Naive thymus-derived CD8-positive, alpha-beta T cell (primary cell): ENCODE measurements around the gene TNFRSF4. TPM values are rescaled to one million over a fixed set of nuclear protein-coding genes. Genes with fewer than 3 reads are reported as not detected.
A peak's percentile ranks its signal among the peaks of the same experiment; 100 is the strongest.
"Not testable (repeated sequence)": the region's sequence is repeated elsewhere in the genome, so short reads cannot be mapped to it uniquely, and the experiment has no call there.

Experiments used
- ATAC-seq, 2 donors: fragments of 150-1000 bp; cut with Tn5 transposase in 1 of 2; sonication (Bioruptor Pico), chemical (Tn5 transposase) in 1 of 2; 1 replicate in 1 of 2; 2 replicates in 1 of 2; pipeline ENCODE4 v1.10.0; 2021; ENCODE audit warnings: mild to moderate bottlenecking in 2 of 2, moderate library complexity in 2 of 2
- POLR2A ChIA-PET: fragments of 350-600 bp; sonication (Branson Sonifier 250); formaldehyde crosslinking; loops from one replicate; lab custom pipeline; 2021; ENCODE audit warnings: antibody characterized with exemption; lab: Charles Lee
- DNase-seq, 10 donors: peaks; one replicate each; pipeline versions ENCODE4 v3.0.0 to v3.0.0-alpha.2; 2020 to 2022
- H3K27ac Mint-ChIP-seq, 10 donors: one replicate each; pipeline ENCODE4 v1.8.0; 2020 to 2022; ENCODE audit warnings: mild to moderate bottlenecking in 10 of 10, mixed read lengths in 10 of 10, moderate library complexity in 4 of 10, inconsistent platforms in 1 of 10
- H3K27me3 Mint-ChIP-seq, 5 donors: one replicate each; pipeline ENCODE4 v1.8.0; 2021 to 2022; ENCODE audit warnings: mixed read lengths in 5 of 5
- H3K36me3 Mint-ChIP-seq, 3 donors: one replicate each; pipeline ENCODE4 v1.8.0; 2020 to 2022; ENCODE audit warnings: mixed read lengths in 3 of 3, mild to moderate bottlenecking in 2 of 3, inconsistent platforms in 1 of 3
- H3K4me1 Mint-ChIP-seq, 4 donors: one replicate each; pipeline ENCODE4 v1.8.0; 2021 to 2022; ENCODE audit warnings: mixed read lengths in 4 of 4
- H3K4me3 Mint-ChIP-seq, 10 donors: one replicate each; pipeline ENCODE4 v1.8.0; 2020 to 2022; ENCODE audit warnings: mild to moderate bottlenecking in 10 of 10, mixed read lengths in 10 of 10, moderate library complexity in 6 of 10, inconsistent platforms in 1 of 10
- H3K9me3 Mint-ChIP-seq, 9 donors: one replicate each; pipeline ENCODE4 v1.8.0; 2020 to 2022; ENCODE audit warnings: mixed read lengths in 9 of 9, mild to moderate bottlenecking in 3 of 9, inconsistent platforms in 1 of 9, moderate library complexity in 1 of 9
- polyA plus RNA-seq, 3 donors: library from polyadenylated mRNA; unstranded; fragments of 300-500 nt; fragmentation: Illumina TruSeq; gene quantifications; one replicate each; pipeline ENCODE4 v1.2.3, GENCODE V29; 2021
- total RNA-seq, 8 experiments: library from RNA in 2 of 8; stranded (reverse) in 2 of 8; gene quantifications; one replicate each; pipeline ENCODE4 v1.2.3 and lab custom pipeline; 2021 to 2026

TNFRSF4 gene
- total and polyA plus RNA-seq, 5 experiments from 2014 or later = 0.30 to 0.73 (median 0.44) TPM

DNA sequence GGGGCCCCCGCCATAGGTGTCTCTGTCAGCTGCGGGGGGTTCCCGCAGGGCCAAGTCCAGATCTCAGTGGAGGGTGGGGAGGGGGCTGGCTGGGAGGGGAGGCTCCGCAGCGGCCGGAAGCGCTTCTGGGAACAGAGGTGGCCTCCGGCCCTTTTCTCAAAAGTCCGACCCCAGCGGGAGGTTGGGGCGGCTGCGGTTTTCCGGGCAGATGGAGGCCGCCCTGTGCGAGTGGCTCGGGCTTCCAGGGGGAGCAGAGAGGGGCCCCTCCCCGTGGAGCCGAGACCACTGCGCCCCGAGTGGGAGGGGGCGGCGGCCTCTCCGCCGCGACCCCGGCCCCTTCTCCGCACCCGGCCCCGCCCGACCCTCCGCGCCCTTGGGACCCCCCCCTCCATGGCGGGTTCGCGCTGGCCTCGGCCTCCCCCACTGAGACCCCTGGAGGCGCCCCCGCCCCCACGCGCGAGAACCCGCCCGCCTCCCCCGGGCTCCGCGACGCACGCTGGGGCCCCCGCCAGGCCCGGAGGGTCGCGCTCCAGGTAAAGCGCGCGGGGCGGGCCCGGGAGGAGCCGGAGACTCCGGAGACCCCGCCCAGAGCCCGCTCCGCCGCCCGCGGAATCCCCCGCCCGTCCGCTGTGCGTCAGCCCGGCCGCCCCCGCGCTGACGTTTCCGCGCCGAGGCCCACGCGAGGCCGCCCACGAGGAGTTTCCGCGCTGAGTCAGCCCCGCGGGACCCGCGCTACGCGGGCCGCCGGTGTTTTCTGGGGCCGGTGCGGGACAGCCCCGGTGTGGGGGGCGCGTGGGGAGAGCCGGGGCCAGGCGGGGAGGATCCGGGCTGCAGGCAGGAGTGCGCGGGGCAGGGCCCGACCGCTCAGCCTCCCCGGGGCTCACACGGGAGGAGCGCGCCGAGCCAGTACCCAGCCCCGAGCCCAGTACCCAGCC is 12.8 kb downstream of the TNFRSF4 start:
- peak overlapping the region in 4 of 10 donors; percentile 58 to 91 (median 68) for H3K27ac Mint-ChIP-seq
- peak; percentile 87 to 89 for ATAC-seq
- H3K9me3 Mint-ChIP-seq = peaks cover 0 to 1% (median 0%) of the 10 kb centered on the region in 9 donors
- H3K4me3 Mint-ChIP-seq = peak overlapping the region in 7 of 10 donors; percentile 40 to 69 (median 53)
- H3K36me3 Mint-ChIP-seq = no peaks in the 10 kb centered on the region
- POLR2A ChIA-PET = interaction anchor here (0.7 kb wide), 1 partner anchor 9 kb away, joined by 3 read pairs; no protein-coding TSS in a partner anchor
- H3K27me3 Mint-ChIP-seq = no peaks in the 10 kb centered on the region
- peaks cover 0 to 9% (median 6%) of the 10 kb centered on the region in 4 donors for H3K4me1 Mint-ChIP-seq
- peak; percentile 76 to 89 (median 84) for DNase-seq

DNA sequence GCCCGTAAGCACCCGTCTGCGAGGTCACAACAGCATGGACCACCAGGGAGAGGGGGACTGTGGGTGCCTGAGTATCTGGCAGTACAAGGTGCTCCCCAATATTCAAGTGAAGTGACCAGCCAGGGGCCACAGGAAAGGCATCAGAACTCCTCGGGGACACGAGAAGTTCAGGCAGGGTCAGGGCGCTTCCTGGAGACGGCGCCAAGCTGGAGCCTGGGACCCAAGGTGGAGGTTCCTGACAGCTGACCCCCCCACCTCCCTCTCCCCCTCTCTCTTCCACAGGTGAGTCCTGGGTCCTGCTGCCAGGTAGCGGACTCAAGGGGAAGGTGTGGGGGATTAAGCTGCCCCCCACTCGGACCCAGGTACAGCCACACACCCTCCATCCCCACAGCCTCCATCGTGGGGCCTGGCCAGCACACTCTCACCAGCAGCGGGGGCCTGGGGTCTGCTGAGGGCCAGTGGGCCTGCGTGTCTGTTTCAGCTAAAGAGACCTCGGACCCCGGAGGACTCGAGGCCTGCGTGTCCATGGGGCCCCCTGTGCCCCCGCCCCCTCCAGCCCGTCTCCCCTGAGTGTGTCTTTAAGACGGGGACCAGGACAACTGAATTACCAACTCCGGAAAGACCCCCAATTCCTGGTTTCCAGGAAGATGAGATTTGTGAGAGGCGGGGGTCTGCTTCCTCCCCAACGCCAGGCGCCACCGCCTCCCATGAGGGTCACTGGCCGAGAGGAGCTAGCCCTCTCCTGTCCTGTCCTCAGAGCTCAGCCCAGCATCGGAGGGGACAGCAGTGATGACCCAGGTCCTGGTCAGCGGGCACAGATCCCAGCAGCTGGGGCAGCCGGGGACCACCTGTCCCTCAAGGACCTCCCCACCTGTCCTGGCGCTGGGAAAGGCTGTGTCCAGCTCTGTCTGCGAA is 13.7 kb downstream of the TNFRSF4 start:
- peaks cover 0 to 9% (median 3%) of the 10 kb centered on the region in 4 donors for H3K4me1 Mint-ChIP-seq
- ATAC-seq = no peak

DNA sequence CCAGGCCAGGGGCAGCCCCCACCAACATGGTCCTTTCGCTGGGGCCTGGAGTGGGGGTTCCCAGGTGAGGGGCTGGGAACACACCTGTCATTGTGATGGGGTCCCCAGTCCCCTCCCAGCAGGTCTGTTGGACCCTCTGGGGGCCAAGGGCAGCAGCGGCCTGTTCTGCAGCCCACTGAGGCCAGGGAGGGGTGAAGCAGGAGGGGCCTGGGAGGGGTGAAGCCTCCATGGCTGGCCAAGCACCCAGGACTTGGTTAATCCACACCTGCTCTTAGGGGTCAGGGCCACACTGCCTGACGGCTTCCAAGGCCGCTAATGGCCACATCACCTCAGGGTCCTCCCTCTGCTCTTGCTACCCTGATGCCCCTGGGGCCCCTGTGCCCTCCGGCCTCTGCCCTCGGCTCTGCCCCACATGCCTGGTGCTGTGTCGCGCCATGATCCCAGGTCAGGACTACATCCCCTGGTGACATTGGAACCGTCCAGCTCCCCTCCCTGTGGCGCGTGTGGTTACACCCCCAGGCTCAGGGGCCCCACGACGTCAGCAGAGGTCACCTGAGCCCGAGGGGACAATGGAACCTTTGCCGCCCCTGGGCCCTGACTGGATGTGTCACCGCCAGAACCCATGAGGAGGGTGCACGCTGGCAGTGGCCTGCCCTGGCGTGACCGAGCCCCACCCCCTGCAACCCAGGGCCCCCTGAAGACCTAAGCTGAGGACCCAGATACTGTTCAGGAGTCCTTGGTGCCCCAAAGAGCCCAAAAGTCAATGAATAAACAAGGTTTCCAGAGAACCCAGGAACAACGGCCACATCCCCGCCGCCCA is 14.6 kb downstream of the TNFRSF4 start:
- DNase-seq = peak in 2 of 10 donors; percentile 3 to 57
- Mint-ChIP-seq H3K4me3 (peak overlapping the region in 9 of 10 donors; percentile 34 to 76 (median 53)), H3K36me3 (peaks cover 0 to 10% (median 2%) of the 10 kb centered on the region in 3 donors), H3K4me1 (peaks cover 0 to 9% (median 3%) of the 10 kb centered on the region in 4 donors), H3K27me3 (no peaks in the 10 kb centered on the region), H3K9me3 (peaks cover 0 to 13% (median 7%) of the 10 kb centered on the region in 9 donors), H3K27ac (peak overlapping the region in 9 of 10 donors; percentile 46 to 94 (median 76))
- POLR2A ChIA-PET = no interaction called here
- ATAC-seq = no peak

More for the DNA sequence above, 13.7 kb downstream of the TNFRSF4 start:
- POLR2A ChIA-PET = interaction anchor here (0.7 kb wide), 1 partner anchor 10 kb away, joined by 3 read pairs; no protein-coding TSS in a partner anchor
- H3K27me3 Mint-ChIP-seq = no peaks in the 10 kb centered on the region
- H3K36me3 Mint-ChIP-seq = peaks cover 0 to 2% (median under 1%) of the 10 kb centered on the region in 3 donors
- DNase-seq = peak in 1 of 10 donors; percentile 63
- H3K4me3 Mint-ChIP-seq = peak overlapping the region; percentile 45 to 76 (median 57)
- peaks cover 0 to 4% (median under 1%) of the 10 kb centered on the region in 9 donors for H3K9me3 Mint-ChIP-seq
- H3K27ac Mint-ChIP-seq = peak overlapping the region in 9 of 10 donors; percentile 46 to 94 (median 76)

DNA sequence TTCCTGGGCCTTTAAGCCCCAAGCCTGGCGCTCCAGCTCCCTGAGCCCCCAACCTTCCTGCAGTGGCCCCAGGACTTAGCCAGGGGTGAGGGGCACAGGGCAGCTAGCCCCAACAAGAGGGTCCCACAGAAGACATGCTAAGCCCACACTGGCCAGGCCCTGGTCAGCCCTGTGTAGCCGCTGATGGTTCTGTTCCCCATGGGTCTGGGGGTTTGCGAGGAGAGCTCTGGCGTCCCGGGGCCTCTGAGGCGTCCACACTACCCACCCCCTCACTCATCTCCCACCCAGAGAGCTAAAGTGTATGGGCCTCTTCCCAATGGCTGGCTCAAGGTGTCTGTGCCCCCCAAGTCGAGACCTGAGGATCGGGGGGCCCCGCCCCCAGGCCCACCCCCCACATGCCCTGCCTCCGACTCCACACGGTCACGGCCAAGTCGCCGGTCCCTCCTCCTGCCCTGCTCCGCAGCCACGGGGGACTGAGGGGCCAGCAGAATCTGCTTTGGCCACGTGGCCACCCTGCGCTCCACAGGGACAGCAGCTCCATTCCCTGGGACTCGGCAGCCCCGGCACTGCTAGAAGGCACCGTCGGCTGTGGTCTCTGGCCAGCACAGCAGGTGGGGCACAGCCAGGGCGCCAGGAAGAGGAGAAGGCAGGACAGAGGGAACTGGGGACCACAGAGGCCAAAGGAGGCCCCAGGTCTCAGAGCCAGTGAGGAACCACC is 15.4 kb downstream of the TNFRSF4 start:
- H3K36me3 Mint-ChIP-seq = peaks cover 0 to 11% (median 2%) of the 10 kb centered on the region in 3 donors
- H3K4me3 Mint-ChIP-seq = peak overlapping the region in 1 of 10 donors; percentile 56
- POLR2A ChIA-PET = no interaction called here
- peaks cover 0 to 9% (median 3%) of the 10 kb centered on the region in 4 donors for H3K4me1 Mint-ChIP-seq
- H3K27ac Mint-ChIP-seq = no peak overlapping the region
- H3K27me3 Mint-ChIP-seq = no peaks in the 10 kb centered on the region
- H3K9me3 Mint-ChIP-seq = peaks cover 0 to 16% (median 7%) of the 10 kb centered on the region in 9 donors
- ATAC-seq = no peak
- peak in 3 of 10 donors; percentile 0 to 55 (median 5) for DNase-seq

DNA sequence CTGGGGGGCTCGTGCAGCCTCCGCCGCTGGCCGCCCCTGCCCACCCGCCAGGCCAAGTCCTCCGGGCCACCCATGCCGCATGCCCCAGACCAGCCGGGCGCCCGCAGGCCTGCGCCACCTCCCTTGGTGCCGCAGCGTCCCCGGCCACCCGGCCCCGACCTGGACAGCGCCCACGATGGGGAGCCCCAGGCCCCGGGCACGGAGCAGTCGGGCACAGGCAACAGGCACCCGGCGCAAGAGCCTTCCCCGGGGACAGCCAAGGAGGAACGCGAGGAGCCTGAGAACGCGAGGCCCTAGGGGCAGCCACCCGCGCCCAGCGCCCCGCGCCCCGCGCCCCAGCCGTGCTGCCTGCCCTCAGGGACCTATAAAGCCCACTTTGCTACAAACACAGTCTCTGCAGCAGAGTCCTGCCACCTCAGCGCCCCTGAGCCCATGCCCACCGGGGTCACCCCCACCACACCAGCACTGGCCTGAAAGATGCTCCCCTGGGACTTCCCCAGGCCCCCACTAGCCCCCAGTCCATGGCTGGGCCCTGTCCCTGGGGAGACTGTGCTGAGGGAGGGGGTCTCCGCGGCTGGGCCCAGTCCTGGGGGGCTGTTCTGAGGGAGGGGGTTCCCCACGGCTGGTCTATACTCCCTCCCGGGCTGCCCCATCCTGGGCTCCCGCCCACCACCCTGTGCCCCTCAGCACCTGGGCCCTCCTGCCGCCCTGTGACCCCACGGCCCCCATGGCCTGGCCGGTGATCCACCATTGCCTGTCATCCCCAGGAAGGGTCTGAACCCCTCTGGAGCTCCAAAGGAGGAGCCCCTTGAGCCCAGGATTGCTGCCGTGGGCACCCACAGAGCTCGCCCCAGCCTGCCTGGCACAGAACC is 16.2 kb downstream of the TNFRSF4 start:
- POLR2A ChIA-PET = interaction anchor here (0.6 kb wide), 1 partner anchor 268 kb away, joined by 4 read pairs; no protein-coding TSS in a partner anchor
- Mint-ChIP-seq H3K36me3 (peaks cover 0 to 11% (median 2%) of the 10 kb centered on the region in 3 donors), H3K4me3 (no peak overlapping the region), H3K27me3 (no peaks in the 10 kb centered on the region), H3K4me1 (peaks cover 0 to 9% (median 3%) of the 10 kb centered on the region in 4 donors), H3K9me3 (peaks cover 0 to 16% (median 7%) of the 10 kb centered on the region in 9 donors), H3K27ac (no peak overlapping the region)
- no peak for ATAC-seq
- peak in 2 of 10 donors; percentile 0 to 3 for DNase-seq

DNA sequence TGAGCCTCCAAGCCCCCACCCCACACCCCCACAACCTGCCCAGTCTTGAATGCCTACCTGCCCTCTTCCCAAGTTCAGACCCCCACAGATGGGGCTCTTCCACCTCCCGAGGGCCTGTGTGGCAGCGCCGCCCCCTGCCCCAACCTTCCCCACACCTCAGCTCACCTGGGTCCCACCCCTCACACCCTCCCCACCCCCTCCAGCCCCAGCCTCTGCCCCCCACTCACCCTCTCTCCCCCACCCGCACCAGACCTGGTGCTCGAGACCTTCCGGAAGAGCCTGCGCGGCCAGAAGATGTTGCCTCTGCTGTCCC is 16.8 kb downstream of the TNFRSF4 start:
- Mint-ChIP-seq H3K27me3 (peaks cover 0 to under 1% (median 0%) of the 10 kb centered on the region in 5 donors), H3K4me3 (no peak overlapping the region), H3K36me3 (peaks cover 0 to 12% (median 2%) of the 10 kb centered on the region in 3 donors), H3K27ac (peak overlapping the region in 1 of 10 donors; percentile 43), H3K9me3 (peaks cover 0 to 17% (median 7%) of the 10 kb centered on the region in 9 donors), H3K4me1 (peaks cover 0 to 9% (median 3%) of the 10 kb centered on the region in 4 donors)
- ATAC-seq (no peak), DNase-seq (no peak)
- POLR2A ChIA-PET = interaction anchor here (0.6 kb wide), 1 partner anchor 269 kb away, joined by 4 read pairs; no protein-coding TSS in a partner anchor

DNA sequence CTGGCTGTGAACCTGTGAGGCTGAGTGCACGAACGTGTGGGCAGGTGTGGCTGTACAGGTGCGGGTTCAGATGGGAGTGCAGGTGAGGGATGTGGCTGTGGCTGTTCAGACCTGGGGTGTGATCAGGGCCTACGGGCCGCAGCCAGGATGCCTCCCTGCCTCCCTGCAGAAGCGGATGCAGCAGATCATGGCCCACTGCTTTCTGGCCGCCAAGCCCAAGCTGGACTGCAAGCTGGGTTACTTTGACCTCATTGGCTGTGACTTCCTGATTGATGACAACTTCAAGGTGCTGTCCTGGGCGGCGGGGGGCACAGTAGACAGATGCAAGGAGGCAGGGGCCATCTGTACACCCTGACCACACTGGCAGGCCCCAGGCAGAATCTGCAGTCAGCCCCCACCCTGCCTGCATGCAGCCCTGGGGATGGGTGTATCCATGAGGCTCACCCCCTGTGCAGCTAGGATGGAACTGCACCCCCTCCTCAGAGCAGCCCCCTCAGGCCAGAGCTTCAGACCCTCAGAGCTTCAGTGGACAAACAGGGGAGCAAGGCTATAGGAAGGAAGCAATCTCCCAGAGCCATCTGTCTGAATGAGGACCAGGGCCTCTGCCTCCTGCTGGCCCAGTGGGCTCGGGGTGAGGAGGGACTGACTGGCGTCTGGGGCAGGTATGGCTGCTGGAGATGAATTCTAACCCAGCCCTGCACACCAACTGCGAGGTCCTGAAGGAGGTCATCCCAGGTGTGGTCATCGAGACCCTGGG is 17.3 kb downstream of the TNFRSF4 start:
- POLR2A ChIA-PET = no interaction called here
- Mint-ChIP-seq H3K4me3 (no peak overlapping the region), H3K27ac (peak overlapping the region in 3 of 10 donors; percentile 43 to 49 (median 46)), H3K9me3 (peaks cover 0 to 22% (median 10%) of the 10 kb centered on the region in 9 donors), H3K4me1 (peaks cover 0 to 9% (median 3%) of the 10 kb centered on the region in 4 donors), H3K27me3 (peaks cover 0 to 2% (median 0%) of the 10 kb centered on the region in 5 donors), H3K36me3 (peaks cover 0 to 17% (median 2%) of the 10 kb centered on the region in 3 donors)
- peak in 1 of 10 donors; percentile 44 for DNase-seq
- no peak for ATAC-seq

DNA sequence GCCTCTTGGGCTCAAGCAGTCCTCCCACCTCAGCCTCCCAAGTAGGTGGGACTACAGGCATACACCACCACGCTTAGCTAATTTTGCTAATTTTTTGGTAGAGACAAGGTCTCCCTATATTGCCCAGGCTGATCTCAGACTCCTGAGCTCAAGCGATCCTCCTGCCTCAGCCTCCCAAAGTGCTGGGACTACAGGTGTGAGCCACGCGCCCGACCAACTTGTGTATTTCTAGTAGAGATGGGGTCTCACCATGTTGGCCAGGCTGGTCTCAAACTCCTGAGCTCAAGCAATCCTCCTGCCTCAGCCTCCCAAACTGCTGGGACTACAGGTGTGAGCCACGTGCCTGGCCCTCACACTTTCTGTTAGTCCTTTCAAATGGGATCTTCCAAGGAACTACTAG is 18.2 kb downstream of the TNFRSF4 start:
- H3K27me3 Mint-ChIP-seq, DNase-seq, ATAC-seq, H3K4me1 Mint-ChIP-seq, POLR2A ChIA-PET, H3K27ac Mint-ChIP-seq, H3K4me3 Mint-ChIP-seq: not testable (repeated sequence)
- Mint-ChIP-seq H3K36me3 (peaks cover 0 to 17% (median 2%) of the 10 kb centered on the region in 3 donors), H3K9me3 (peaks cover 0 to 23% (median 10%) of the 10 kb centered on the region in 9 donors)

DNA sequence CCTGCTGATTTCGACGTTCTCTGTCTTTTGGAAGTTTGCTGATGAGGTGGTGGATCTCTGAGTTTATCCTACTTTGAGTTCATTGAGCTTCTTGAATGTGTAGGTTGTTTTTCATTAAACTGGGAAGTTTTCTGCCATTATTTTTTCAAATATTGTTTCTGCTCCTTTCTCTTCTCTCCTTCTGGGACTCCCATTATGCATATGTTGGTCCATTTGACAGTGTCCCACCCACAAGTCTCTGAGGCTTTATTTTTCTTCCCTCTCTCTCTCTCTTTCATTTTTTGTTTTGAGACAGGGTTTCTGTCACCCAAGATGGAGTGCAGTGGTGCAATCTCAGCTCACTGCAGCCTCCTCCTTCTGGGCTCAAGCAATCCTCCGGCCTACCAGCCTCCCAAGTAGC is 19.2 kb downstream of the TNFRSF4 start:
- POLR2A ChIA-PET = no interaction called here
- DNase-seq = no peak
- peaks cover 0 to 23% (median 10%) of the 10 kb centered on the region in 9 donors for H3K9me3 Mint-ChIP-seq
- peaks cover 0 to 2% (median 0%) of the 10 kb centered on the region in 5 donors for H3K27me3 Mint-ChIP-seq
- no peak for ATAC-seq
- H3K27ac Mint-ChIP-seq = peak overlapping the region in 1 of 10 donors; percentile 32
- H3K4me1 Mint-ChIP-seq = peaks cover 0 to 2% (median 1%) of the 10 kb centered on the region in 4 donors
- H3K4me3 Mint-ChIP-seq = no peak overlapping the region
- H3K36me3 Mint-ChIP-seq = peaks cover 0 to 17% (median 2%) of the 10 kb centered on the region in 3 donors
